Esophagus muscularis mucosa (tissue), 4 donors: ENCODE results near the gene TINCR. TPM values are rescaled to one million over a fixed set of nuclear protein-coding genes. Genes with fewer than 3 reads are reported as not detected.
"Not testable (repeated sequence)": the region's sequence is repeated elsewhere in the genome, so short reads cannot be mapped to it uniquely, and the experiment has no call there.

Experiments used
- DNase-seq: peaks from one replicate; pipeline ENCODE4 v3.0.0-alpha.2; 2017; ENCODE audit errors: extremely low spot score
- H3K27ac ChIP-seq, 4 donors: fragments of 200-600 bp; sonication (generic); replicated peaks in 1 of 4; 1 replicate in 3 of 4; 2 replicates in 1 of 4; pipeline ENCODE4 v1.5.1; 2016 to 2019; ENCODE audit warnings: mild to moderate bottlenecking in 1 of 4
- H3K27me3 ChIP-seq, 4 donors: fragments of 200-600 bp; sonication (generic); one replicate each; pipeline versions ENCODE4 v1.5.1 to v1.6.0; 2016 to 2019
- H3K36me3 ChIP-seq, 4 donors: fragments of 200-600 bp; sonication (generic); one replicate each; pipeline ENCODE4 v1.5.1; 2016 to 2019
- H3K4me1 ChIP-seq, 4 donors: fragments of 200-600 bp; sonication (generic); one replicate each; pipeline ENCODE4 v1.5.1; 2016 to 2019
- H3K4me3 ChIP-seq, 4 donors: fragments of 200-600 bp; sonication (generic); 1 replicate in 2 of 4; 2 replicates in 2 of 4; pipeline ENCODE4 v1.5.1; 2016 to 2019; ENCODE audit warnings: mild to moderate bottlenecking in 4 of 4, moderate library complexity in 1 of 4
- H3K9me3 ChIP-seq, 4 donors: fragments of 200-600 bp; sonication (generic); 1 replicate in 3 of 4; 2 replicates in 1 of 4; pipeline ENCODE4 v1.5.1; 2016 to 2019
- EP300 ChIP-seq: sonication (generic); formaldehyde crosslinking; IDR thresholded peaks from one replicate; pipeline ENCODE4 v1.6.1; 2017; ENCODE audit warnings: antibody characterized with exemption
- POLR2A ChIP-seq: fragments of 450-650 bp; IDR thresholded peaks from one replicate; pipeline ENCODE4 v1.6.1; 2017; ENCODE audit warnings: antibody characterized with exemption, moderate library complexity, mild to moderate bottlenecking, low read depth
- POLR2AphosphoS5 ChIP-seq, 2 donors: sonication (generic); formaldehyde crosslinking; IDR thresholded peaks; one replicate each; pipeline ENCODE4 v1.6.1; 2017; ENCODE audit warnings: antibody characterized with exemption in 2 of 2
- WGBS: methylation state at CpG from one replicate; pipeline ENCODE4 v1.1.5; 2018; 5-methylcytosine and 5-hydroxymethylcytosine counted together
- intact Hi-C: fragments of 100-400 bp; cut with DNase I; formaldehyde crosslinking; loops from one replicate; pipeline ENCODE4 v1.15.1; 2023
- total RNA-seq, 4 donors: library from RNA; depleted of rRNA; stranded (reverse); fragments of >200 nt; gene quantifications; one replicate each; pipeline versions ENCODE4 v1.1.0 to v1.2.1, GENCODE V29; 2016
- TF ChIP-seq, protein P1 (sequence below), 3 experiments: fragments of 200-600 bp in 2 of 3; fragments of 450-650 bp in 1 of 3; sonication (generic) in 2 of 3; IDR thresholded peaks; one replicate each; pipeline ENCODE4 v1.5.1; 2017 to 2019; ENCODE audit warnings: antibody characterized with exemption in 3 of 3, mild to moderate bottlenecking in 2 of 3, moderate library complexity in 1 of 3

TINCR gene
- total RNA-seq, 4 donors from 2014 or later = 0.17 to 2.9 (median 0.33) TPM; not detected in 1

DNA sequence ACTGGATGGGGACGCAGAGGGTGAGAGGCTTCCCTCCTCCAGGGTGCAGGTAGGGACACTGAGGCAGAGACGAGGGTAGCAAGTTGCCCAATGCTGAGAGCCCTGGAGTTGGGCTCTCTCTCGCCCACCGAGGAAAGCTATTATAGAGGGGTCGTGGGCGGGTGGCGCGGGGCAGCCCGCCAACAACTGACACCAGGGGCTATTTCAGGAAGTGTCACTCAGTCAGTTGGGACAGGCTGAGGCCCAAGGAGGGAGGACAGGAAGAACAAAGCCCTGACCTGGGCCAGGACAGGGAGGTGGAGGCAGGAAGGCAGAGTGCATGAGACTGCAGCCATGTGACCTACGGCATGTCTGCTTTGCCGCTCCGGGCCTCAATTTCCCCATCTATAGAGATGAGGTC lies 29.9 kb downstream of the TINCR start:
- H3K36me3 ChIP-seq = no peaks in the 10 kb centered on the region
- intact Hi-C loops = no loop called here
- no peak for TF ChIP-seq EP300
- TF ChIP-seq POLR2AphosphoS5 (IDR thresholded peaks at IDR 0.05) = no peak
- TF ChIP-seq POLR2A = no peak
- TF ChIP-seq, protein P1, sequence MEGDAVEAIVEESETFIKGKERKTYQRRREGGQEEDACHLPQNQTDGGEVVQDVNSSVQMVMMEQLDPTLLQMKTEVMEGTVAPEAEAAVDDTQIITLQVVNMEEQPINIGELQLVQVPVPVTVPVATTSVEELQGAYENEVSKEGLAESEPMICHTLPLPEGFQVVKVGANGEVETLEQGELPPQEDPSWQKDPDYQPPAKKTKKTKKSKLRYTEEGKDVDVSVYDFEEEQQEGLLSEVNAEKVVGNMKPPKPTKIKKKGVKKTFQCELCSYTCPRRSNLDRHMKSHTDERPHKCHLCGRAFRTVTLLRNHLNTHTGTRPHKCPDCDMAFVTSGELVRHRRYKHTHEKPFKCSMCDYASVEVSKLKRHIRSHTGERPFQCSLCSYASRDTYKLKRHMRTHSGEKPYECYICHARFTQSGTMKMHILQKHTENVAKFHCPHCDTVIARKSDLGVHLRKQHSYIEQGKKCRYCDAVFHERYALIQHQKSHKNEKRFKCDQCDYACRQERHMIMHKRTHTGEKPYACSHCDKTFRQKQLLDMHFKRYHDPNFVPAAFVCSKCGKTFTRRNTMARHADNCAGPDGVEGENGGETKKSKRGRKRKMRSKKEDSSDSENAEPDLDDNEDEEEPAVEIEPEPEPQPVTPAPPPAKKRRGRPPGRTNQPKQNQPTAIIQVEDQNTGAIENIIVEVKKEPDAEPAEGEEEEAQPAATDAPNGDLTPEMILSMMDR (IDR thresholded peaks at IDR 0.05) = no peak
- peaks cover 0 to 31% (median 0%) of the 10 kb centered on the region in 4 donors for H3K27me3 ChIP-seq
- peaks cover 0 to 24% (median 15%) of the 10 kb centered on the region in 4 donors for H3K9me3 ChIP-seq
- H3K27ac ChIP-seq = no peak overlapping the region
- 50% methylated on average over 11 of the region's 12 CpGs for WGBS
- H3K4me1 ChIP-seq = peaks cover 16 to 25% (median 22%) of the 10 kb centered on the region in 4 donors
- no peak overlapping the region for H3K4me3 ChIP-seq
- no peak for DNase-seq

DNA sequence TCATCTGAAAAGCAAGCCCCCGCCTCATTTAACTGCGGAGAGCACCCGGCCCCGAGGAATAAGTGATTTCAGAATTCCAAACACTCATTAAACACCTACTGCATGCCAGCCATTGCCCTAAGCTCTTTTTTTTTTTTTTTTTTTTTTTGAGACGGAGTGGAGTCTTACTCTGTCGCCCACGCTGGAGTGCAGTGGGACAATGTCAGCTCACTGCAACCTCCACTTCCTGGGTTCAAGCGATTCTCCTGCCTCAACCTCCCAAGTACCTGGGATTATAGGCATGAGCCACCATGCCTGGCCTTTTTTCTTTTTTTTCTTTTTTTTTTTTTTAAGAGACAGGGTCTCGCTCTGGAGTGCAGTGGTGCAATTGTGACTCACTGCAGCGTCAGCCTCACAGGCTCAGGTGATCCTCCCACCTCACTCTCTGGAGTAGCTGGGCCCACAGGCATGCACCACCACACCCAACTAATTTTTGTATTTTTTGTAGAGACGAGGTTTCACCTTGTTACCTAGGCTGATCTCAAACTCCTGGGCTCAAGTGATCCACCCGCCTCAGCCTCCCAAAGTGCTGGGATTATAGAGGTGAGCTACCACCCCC lies 30.7 kb downstream of the TINCR start:
- Histone ChIP-seq H3K9me3 (peaks cover 0 to 24% (median 15%) of the 10 kb centered on the region in 4 donors), H3K4me3 (peak overlapping the region in 2 of 4 donors; percentile 33 to 37), H3K27ac (peak overlapping the region in 3 of 4 donors; percentile 52 to 53 (median 53)), H3K4me1 (peaks cover 16 to 25% (median 22%) of the 10 kb centered on the region in 4 donors), H3K27me3 (peaks cover 0 to 31% (median 0%) of the 10 kb centered on the region in 4 donors)
- WGBS = 55% methylated on average over 12 of the region's 12 CpGs
- H3K36me3 ChIP-seq, DNase-seq, intact Hi-C loops: not testable (repeated sequence)

- H3K9me3 ChIP-seq = peaks cover 0 to 24% (median 15%) of the 10 kb centered on the region in 4 donors
- peaks cover 0 to 31% (median 0%) of the 10 kb centered on the region in 4 donors for H3K27me3 ChIP-seq
- no peaks in the 10 kb centered on the region for H3K36me3 ChIP-seq
- WGBS = 6% methylated on average over 34 of the region's 38 CpGs
- TF ChIP-seq, protein P1 (IDR thresholded peaks at IDR 0.05) = peak in 1 of 3 experiments; percentile 5
- TF ChIP-seq POLR2A = no peak
- TF ChIP-seq EP300 = no peak
- TF ChIP-seq POLR2AphosphoS5 (IDR thresholded peaks at IDR 0.05) = peak in 1 of 2 donors; percentile 59
- H3K4me1 ChIP-seq = peaks cover 16 to 25% (median 22%) of the 10 kb centered on the region in 4 donors
- DNase-seq = no peak
- intact Hi-C loops = no loop called here
- peak overlapping the region in 3 of 4 donors; percentile 52 to 53 (median 53) for H3K27ac ChIP-seq
- H3K4me3 ChIP-seq = peak overlapping the region; percentile 32 to 45 (median 35)
Measured at GRCh38 chr19:5536337-5536894, 31.3 kb downstream of the TINCR start.

- Histone ChIP-seq H3K36me3 (no peaks in the 10 kb centered on the region), H3K27ac (no peak overlapping the region), H3K4me1 (peaks cover 16 to 25% (median 22%) of the 10 kb centered on the region in 4 donors), H3K4me3 (no peak overlapping the region), H3K27me3 (peaks cover 0 to 28% (median 0%) of the 10 kb centered on the region in 4 donors), H3K9me3 (peaks cover 0 to 24% (median 15%) of the 10 kb centered on the region in 4 donors)
- 75% methylated on average over 9 of the region's 9 CpGs for WGBS
- intact Hi-C loops = no loop called here
- no peak for DNase-seq
- TF ChIP-seq POLR2A (no peak), POLR2AphosphoS5 (IDR thresholded peaks at IDR 0.05) (no peak), EP300 (no peak)
- TF ChIP-seq, protein P1 (IDR thresholded peaks at IDR 0.05) = no peak
Measured at GRCh38 chr19:5534787-5535586, 32.8 kb downstream of the TINCR start.

GRCh38 chr19:5533257-5533656 lies 34.5 kb downstream of the TINCR start:
- H3K27ac ChIP-seq = no peak overlapping the region
- peaks cover 0 to 24% (median 15%) of the 10 kb centered on the region in 4 donors for H3K9me3 ChIP-seq
- no peak for DNase-seq
- peaks cover 0 to 19% (median 0%) of the 10 kb centered on the region in 4 donors for H3K27me3 ChIP-seq
- H3K4me1 ChIP-seq = peaks cover 8 to 13% (median 12%) of the 10 kb centered on the region in 4 donors
- no peak for TF ChIP-seq POLR2A
- TF ChIP-seq POLR2AphosphoS5 (IDR thresholded peaks at IDR 0.05) = no peak
- TF ChIP-seq, protein P1 (IDR thresholded peaks at IDR 0.05) = no peak
- no peak for TF ChIP-seq EP300
- 88% methylated on average over 3 of the region's 3 CpGs for WGBS
- no peaks in the 10 kb centered on the region for H3K36me3 ChIP-seq
- intact Hi-C loops = no loop called here
- H3K4me3 ChIP-seq = no peak overlapping the region
